Ishikawa (cell line): Measurements from ENCODE around the gene METTL8.

Experiments used
- CEBPB ChIP-seq: IDR thresholded peaks from 2 replicates; pipeline ENCODE4 v1.6.1; 2012
- CREB1 ChIP-seq: IDR thresholded peaks from 2 replicates; pipeline ENCODE4 v1.6.1; 2012; ENCODE audit warnings: low read depth
- EGR1 ChIP-seq: IDR thresholded peaks from 2 replicates; pipeline ENCODE4 v1.6.1; 2012
- EP300 ChIP-seq: IDR thresholded peaks from 2 replicates; pipeline ENCODE4 v1.6.1; 2012; ENCODE audit warnings: borderline replicate concordance
- FOXM1 ChIP-seq: IDR thresholded peaks from 2 replicates; pipeline ENCODE4 v1.6.1; 2012; ENCODE audit warnings: low read depth, borderline replicate concordance
- NFIC ChIP-seq: IDR thresholded peaks from 2 replicates; pipeline ENCODE4 v1.6.1; 2012
- RAD21 ChIP-seq: IDR thresholded peaks from 2 replicates; pipeline ENCODE4 v1.6.1; 2012; ENCODE audit warnings: low read depth
- TAF1 ChIP-seq: IDR thresholded peaks from 2 replicates; pipeline ENCODE4 v1.6.1; 2012; ENCODE audit warnings: low read depth, mild to moderate bottlenecking
- TCF12 ChIP-seq: IDR thresholded peaks from 2 replicates; pipeline ENCODE4 v1.6.1; 2012; ENCODE audit warnings: low read depth
- TEAD4 ChIP-seq: IDR thresholded peaks from 2 replicates; pipeline ENCODE4 v1.6.1; 2012
- YY1 ChIP-seq: IDR thresholded peaks from 2 replicates; pipeline ENCODE4 v1.6.1; 2012; ENCODE audit warnings: low read depth
- ZBTB7A ChIP-seq: IDR thresholded peaks from 2 replicates; pipeline ENCODE4 v1.6.1; 2012; ENCODE audit warnings: low read depth
- TF ChIP-seq, protein P1 (sequence below): IDR thresholded peaks from 2 replicates; pipeline ENCODE4 v1.6.1; 2012
- TF ChIP-seq, protein P2 (sequence below): IDR thresholded peaks from 2 replicates; pipeline ENCODE4 v1.6.1; 2012; ENCODE audit warnings: low read depth, mild to moderate bottlenecking
- TF ChIP-seq, protein P3 (sequence below): IDR thresholded peaks from 2 replicates; pipeline ENCODE4 v1.6.1; 2012

METTL8 gene

DNA sequence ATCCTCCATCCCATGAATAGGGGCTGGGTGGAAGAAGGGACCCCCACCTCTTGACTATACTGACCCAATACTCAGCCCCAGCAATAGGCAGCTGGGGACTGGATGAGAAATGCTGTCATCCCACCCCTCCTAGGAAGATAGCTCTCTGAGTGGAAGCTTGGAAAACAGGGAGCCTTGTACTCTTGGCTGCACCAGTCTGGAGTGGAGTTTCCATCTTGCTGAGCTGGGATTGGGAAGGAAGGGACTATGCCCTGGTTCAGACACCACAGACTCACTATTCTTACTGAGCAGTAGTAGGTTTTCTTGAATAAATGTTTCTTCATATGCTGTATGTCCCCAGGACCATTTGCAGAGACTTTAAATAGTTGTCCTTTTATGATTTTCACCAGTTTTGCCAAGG is 7.7 kb upstream of the METTL8 start:
- TF ChIP-seq FOXM1 (no peak), TEAD4 (no peak), TAF1 (no peak)
- TF ChIP-seq, protein P1, sequence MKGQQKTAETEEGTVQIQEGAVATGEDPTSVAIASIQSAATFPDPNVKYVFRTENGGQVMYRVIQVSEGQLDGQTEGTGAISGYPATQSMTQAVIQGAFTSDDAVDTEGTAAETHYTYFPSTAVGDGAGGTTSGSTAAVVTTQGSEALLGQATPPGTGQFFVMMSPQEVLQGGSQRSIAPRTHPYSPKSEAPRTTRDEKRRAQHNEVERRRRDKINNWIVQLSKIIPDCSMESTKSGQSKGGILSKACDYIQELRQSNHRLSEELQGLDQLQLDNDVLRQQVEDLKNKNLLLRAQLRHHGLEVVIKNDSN, result no peak

DNA sequence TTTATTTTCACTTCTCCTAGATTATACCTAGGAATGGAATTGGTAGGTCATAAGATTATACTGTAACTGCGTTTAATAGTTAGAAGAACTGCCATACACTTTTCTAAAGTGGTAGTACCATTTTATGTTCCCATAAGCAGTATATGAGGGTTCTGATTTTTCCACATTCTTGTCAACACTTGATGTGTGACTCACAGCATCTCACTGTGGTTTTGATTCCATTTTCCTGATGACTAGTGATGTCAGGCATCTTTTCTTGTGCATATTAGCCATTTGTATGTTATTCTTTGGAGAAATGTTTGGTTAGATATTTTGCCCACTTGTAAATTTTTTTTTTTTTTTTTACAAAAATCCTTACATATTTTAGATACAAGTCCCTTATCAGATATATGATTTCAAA is 2.5 kb upstream of the METTL8 start:
- TF ChIP-seq TAF1, result no peak
- no peak for TF ChIP-seq EGR1
- TF ChIP-seq NFIC, result no peak
- TF ChIP-seq ZBTB7A, result no peak
- TF ChIP-seq, protein P1, result no peak

DNA sequence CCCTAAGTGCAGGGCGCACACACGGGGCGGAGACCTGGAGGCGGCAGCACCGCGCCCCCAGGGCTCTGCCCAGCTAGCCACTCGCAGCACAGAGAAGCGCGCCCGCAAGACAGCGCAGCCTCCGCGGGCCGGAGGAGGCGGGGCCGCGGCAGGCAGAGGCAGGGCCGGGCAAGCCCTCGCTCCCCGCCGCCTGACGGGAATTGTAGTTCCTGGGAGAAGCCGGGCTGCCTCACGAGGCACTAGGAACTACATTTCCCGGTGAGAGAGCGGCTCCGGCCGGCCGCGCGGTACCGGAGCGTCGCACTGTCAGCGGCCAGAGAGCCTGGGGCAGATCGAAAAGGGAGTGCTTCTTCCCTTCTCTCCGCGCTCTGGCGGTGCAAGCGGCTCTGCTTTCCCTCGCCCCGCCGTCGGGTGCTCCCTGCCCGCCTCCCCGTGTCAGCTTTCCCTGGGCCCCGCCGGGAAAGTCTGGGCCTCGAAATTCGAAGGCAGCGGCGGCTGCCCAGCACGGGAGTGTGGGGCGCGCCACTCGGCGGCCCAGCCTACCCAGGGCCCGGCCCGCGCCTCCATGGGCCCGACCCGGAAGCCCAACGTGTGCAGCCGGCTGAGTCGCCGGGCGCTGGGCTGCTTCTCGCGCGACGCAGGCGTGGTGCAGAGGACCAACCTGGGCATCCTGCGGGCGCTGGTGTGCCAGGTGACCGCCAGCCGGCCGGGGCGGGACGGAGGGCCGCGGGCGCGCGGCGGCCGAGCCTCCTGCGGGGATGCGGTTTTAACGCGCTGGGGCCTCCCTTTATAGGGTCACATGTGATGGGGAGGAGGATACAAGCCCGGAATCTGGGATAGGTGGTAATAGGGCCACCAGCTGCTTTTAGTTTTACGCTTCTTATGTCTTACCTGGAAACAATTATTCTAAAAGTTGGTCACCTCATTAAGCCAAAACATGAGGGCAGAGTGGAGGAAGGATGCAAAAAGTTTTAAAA is 511 bp upstream of the METTL8 start, which contains the start of gene DCAF17:
Gene DCAF17 (plus strand): TSS at position 214 of the 977 bp plus-strand sequence. CDS start 352 bp downstream, at position 566.
- peak; percentile 59; the same call in 1 of the 2 replicates for TF ChIP-seq TAF1
- no peak for TF ChIP-seq TEAD4
- no peak for TF ChIP-seq CEBPB
- TF ChIP-seq, protein P1, result peak; percentile 73
- peak; percentile 43; the same call in 1 of the 2 replicates for TF ChIP-seq YY1
- TF ChIP-seq, protein P2, sequence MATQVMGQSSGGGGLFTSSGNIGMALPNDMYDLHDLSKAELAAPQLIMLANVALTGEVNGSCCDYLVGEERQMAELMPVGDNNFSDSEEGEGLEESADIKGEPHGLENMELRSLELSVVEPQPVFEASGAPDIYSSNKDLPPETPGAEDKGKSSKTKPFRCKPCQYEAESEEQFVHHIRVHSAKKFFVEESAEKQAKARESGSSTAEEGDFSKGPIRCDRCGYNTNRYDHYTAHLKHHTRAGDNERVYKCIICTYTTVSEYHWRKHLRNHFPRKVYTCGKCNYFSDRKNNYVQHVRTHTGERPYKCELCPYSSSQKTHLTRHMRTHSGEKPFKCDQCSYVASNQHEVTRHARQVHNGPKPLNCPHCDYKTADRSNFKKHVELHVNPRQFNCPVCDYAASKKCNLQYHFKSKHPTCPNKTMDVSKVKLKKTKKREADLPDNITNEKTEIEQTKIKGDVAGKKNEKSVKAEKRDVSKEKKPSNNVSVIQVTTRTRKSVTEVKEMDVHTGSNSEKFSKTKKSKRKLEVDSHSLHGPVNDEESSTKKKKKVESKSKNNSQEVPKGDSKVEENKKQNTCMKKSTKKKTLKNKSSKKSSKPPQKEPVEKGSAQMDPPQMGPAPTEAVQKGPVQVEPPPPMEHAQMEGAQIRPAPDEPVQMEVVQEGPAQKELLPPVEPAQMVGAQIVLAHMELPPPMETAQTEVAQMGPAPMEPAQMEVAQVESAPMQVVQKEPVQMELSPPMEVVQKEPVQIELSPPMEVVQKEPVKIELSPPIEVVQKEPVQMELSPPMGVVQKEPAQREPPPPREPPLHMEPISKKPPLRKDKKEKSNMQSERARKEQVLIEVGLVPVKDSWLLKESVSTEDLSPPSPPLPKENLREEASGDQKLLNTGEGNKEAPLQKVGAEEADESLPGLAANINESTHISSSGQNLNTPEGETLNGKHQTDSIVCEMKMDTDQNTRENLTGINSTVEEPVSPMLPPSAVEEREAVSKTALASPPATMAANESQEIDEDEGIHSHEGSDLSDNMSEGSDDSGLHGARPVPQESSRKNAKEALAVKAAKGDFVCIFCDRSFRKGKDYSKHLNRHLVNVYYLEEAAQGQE, result no peak
- TF ChIP-seq FOXM1, result 0 out of 2 replicates have a peak, but pooled peaks have one; percentile 21
- TF ChIP-seq RAD21, result no peak
- no peak for TF ChIP-seq EP300
- peak; percentile 20; the same call in 1 of the 2 replicates for TF ChIP-seq CREB1
- TF ChIP-seq NFIC, result no peak; the same call in 1 of the 2 replicates
- TF ChIP-seq, protein P3, sequence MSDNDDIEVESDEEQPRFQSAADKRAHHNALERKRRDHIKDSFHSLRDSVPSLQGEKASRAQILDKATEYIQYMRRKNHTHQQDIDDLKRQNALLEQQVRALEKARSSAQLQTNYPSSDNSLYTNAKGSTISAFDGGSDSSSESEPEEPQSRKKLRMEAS, result peak; percentile 85
- peak; percentile 12; the same call in 1 of the 2 replicates for TF ChIP-seq TCF12
- TF ChIP-seq ZBTB7A, result no peak
- TF ChIP-seq EGR1, result no peak; the same call in 1 of the 2 replicates

DNA sequence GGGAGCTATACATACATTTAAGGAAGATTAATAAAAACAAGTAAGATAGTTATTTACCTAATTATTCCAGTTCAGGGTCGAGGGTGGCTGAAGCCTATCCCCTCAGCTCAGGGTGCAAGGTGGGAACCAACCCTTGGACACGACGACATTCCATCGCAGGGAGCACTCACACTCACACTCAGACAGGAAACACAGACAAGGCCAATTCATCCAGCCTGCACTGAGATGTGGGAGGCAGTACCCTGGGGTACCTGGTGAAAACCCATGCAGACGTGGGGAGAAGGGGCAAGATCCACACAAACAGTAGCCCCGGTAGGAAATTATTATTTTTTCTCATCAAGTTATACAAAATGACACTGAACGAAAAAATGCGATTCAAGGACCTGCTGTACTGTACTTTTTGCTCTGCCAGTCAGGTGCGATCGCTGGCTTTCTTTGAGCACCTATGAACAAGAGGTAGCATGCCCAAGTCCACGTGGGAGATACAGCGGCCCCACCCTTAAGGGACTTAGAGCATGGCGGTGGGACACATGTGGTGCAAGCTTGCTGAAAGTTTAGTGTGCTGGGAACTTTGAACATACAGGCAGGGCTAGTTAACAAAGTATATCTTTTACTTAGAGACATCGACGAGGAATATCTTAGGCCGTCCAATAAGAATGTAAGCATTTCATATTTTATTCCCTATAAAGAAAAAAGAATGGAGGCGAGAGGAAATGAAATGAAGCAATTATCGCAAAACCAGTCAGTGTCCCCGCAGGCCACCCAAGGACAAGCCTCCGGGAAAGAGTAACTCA is 624 bp downstream of the METTL8 start:
- no peak for TF ChIP-seq TCF12
- TF ChIP-seq, protein P3, result peak; percentile 88
- peak; percentile 61; the same call in 1 of the 2 replicates for TF ChIP-seq YY1
- TF ChIP-seq, protein P1, result peak; percentile 46
- TF ChIP-seq RAD21, result no peak
- no peak for TF ChIP-seq CREB1

DNA sequence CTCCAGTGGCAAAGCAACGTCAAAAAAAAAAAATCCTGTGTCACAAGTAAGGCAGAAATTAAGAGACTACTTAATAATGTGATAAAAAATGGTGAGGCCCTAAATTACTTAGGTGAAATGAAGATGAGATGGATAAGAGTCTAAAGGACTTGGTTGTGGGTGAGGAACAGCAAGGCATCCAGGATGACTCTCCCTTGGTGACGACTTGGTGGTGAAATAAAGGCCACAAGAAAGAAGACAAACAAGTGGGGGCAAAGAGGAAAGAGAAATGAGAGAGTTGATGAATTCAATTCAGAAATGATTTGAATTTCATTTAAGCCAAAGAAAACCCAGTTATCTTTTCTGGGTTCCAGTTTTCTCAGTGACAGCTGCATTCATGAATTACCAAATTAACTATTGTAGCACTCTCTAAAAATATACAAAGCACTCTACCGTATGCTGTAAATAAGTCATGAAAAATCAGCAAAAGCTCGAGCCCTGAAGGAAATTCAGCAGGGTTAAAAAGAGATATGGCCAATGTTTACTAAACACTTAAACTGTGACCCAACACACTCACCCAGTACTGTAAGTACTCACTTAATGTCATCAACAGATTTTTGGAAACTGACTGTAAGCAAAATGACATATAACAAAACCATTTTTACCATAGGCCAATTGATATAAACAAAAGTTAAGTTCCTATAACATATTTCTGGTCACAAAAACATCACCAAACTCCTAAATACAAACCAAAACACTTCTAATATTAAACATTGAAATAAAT is 1.4 kb downstream of the METTL8 start:
- TF ChIP-seq, protein P2, result no peak
- TF ChIP-seq, protein P1, result no peak
- TF ChIP-seq EP300 (no peak), CEBPB (no peak), TCF12 (no peak), NFIC (no peak), CREB1 (no peak), FOXM1 (no peak), YY1 (no peak), TEAD4 (no peak), TAF1 (no peak), RAD21 (no peak), ZBTB7A (no peak)
- TF ChIP-seq, protein P3, result no peak
